Activated T-cell treated with anti-CD3 and anti-CD28 coated beads, Interleukin-2, amount 50 U/mL, for 1 hour (primary cell): Measurements from ENCODE around the gene BTNL3.
"Not testable (repeated sequence)": the region's sequence is repeated elsewhere in the genome, so short reads cannot be mapped to it uniquely, and the experiment has no call there.

Experiments used
- DNase-seq: peaks from one replicate; pipeline ENCODE4 v3.0.0-alpha.2; 2020

Gene BTNL3

GRCh38 chr5:180988592-180988991 lies at the start of gene BTNL3:
BTNL3 (plus strand) TSS chr5:180988846; CDS start chr5:180989029, 183 bp downstream.
- DNase-seq = no peak

- DNase-seq = no peak
Measured at GRCh38 chr5:180950291-180950949, 38.2 kb upstream of the BTNL3 start.

GRCh38 chr5:180959661-180960060 lies 29.0 kb upstream of the BTNL3 start:
- DNase-seq = no peak

- no peak for DNase-seq
Measured at GRCh38 chr5:180960209-180960608, 28.4 kb upstream of the BTNL3 start.

- no peak for DNase-seq
Measured at GRCh38 chr5:180969406-180969805, 19.2 kb upstream of the BTNL3 start.

GRCh38 chr5:180970336-180970735 lies 18.3 kb upstream of the BTNL3 start:
- no peak for DNase-seq

- no peak for DNase-seq
Measured at GRCh38 chr5:180970875-180971274, 17.8 kb upstream of the BTNL3 start.

- no peak for DNase-seq
Measured at GRCh38 chr5:180974612-180975315, 13.9 kb upstream of the BTNL3 start.

- no peak for DNase-seq
Measured at GRCh38 chr5:180975338-180975737, 13.3 kb upstream of the BTNL3 start.

GRCh38 chr5:180976518-180976917 lies 12.1 kb upstream of the BTNL3 start:
- no peak for DNase-seq

- no peak for DNase-seq
Measured at GRCh38 chr5:180977852-180978251, 10.8 kb upstream of the BTNL3 start.

- no peak for DNase-seq
Measured at GRCh38 chr5:180982008-180982741, 6.5 kb upstream of the BTNL3 start.

GRCh38 chr5:180988016-180988415 lies 630 bp upstream of the BTNL3 start:
- DNase-seq = no peak

- no peak for DNase-seq
Measured at GRCh38 chr5:180990086-180990881, 1.6 kb downstream of the BTNL3 start.

GRCh38 chr5:180990882-180991242 lies 2.2 kb downstream of the BTNL3 start:
- DNase-seq = no peak

- DNase-seq = no peak
Measured at GRCh38 chr5:181001947-181002346, 13.3 kb downstream of the BTNL3 start.

- DNase-seq = no peak
Measured at GRCh38 chr5:181005791-181006190, 17.1 kb downstream of the BTNL3 start.

- no peak for DNase-seq
Measured at GRCh38 chr5:181008136-181008535, 19.5 kb downstream of the BTNL3 start.

- not testable (repeated sequence) for DNase-seq
Measured at GRCh38 chr5:181010018-181010417, 21.4 kb downstream of the BTNL3 start.

GRCh38 chr5:181014654-181015053 lies 26.0 kb downstream of the BTNL3 start:
- DNase-seq = not testable (repeated sequence)

GRCh38 chr5:181017448-181017847 lies 28.8 kb downstream of the BTNL3 start:
- DNase-seq = not testable (repeated sequence)

GRCh38 chr5:181020688-181021087 lies 32.0 kb downstream of the BTNL3 start:
- DNase-seq = no peak
